ENCODE data around the gene SLC8A3. TPM values are rescaled to one million over a fixed set of nuclear protein-coding genes. Genes with fewer than 3 reads are reported as not detected.

SLC8A3 gene
- total and polyA plus RNA-seq, 2 experiments from 2014 or later, result not detected

DNA sequence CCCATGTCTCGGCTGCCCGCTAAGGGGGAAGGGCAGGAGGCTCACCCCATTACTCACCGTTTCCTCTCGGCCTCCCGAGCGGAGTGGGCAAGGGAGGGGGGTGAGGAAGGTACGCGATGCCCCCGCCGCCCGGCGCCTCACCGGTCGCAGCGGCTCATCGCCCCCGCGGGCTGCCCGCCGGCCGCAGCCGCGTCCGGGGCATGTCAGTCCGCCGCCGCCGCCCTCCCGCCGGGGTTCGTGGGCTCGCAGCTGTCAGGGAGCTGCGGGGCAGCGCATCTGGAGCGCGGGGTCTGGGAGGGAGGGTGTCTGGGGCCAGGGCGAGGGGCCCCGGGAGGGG lies 461 bp downstream of the SLC8A3 start:
- H3K27me3 ChIP-seq (replicated peaks; ENCODE audit: insufficient read depth), result peaks cover 21% of the 10 kb centered on the region; the same call in 1 of the 2 replicates
- DNase-seq, result peak; percentile 27

DNA sequence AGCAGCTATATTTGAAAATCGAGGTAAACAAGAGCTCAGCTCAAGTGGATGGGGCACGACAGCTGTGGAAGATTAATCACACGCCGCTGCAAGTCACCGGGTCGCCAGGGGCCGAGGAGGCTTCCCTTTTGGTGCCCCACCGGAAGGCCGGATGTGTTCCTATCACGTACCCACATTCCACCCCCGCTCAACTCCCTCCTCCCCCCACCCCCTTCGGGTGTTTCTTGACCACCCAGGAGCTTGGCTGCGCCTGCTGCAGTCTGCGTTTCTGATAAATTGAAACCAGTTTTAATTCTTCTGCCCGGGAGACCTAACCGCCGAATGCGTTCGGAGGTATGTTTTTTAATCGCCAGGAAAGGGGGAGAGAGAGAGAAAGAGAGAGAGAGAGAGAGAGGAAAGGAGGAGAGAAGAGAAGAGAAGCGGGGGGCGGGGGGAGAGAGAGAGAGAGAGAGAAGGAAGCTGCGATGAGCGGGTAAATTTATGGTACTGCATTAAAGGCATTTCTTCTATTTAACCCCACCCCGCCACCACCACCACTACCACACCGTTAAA lies 1.8 kb downstream of the SLC8A3 start:
- Histone ChIP-seq H3K27ac (no peak overlapping the region), H3F3A (ENCODE audit: insufficient read depth) (no peaks in the 10 kb centered on the region), H2AFZ (peak overlapping the region; percentile 80), H3K9me2 (ENCODE audit: insufficient read depth) (no peaks in the 10 kb centered on the region), H4K20me1 (ENCODE audit: insufficient read depth) (no peaks in the 10 kb centered on the region), H3K79me2 (ENCODE audit: insufficient read depth) (no peaks in the 10 kb centered on the region), H3K4me3 (peak overlapping the region; percentile 69), H3K9me3 (ENCODE audit: low read depth) (no peaks in the 10 kb centered on the region), H3K4me2 (ENCODE audit: unreplicated experiment) (peak overlapping the region; percentile 69), H3K36me3 (ENCODE audit: low read depth) (no peaks in the 10 kb centered on the region), H3K9ac (no peak overlapping the region), H3K27me3 (replicated peaks; ENCODE audit: insufficient read depth) (peaks cover 26% of the 10 kb centered on the region; the same call in 1 of the 2 replicates), H3K4me1 (ENCODE audit: insufficient read depth) (0 out of 2 replicates have a peak, but pooled peaks cover 3% of the 10 kb centered on the region)
- in situ Hi-C loops (cut with MboI), result no loop called here
- DNase-seq, result no peak
- WGBS, 2 experiments (ENCODE audit: low coverage in 1 of 2, low lambda C conversion rate in 2 of 2, missing lambda C conversion rate in 2 of 2), result 6 to 10% methylated on average over 22 to 26 of the region's 26 CpGs
- no peak for TF ChIP-seq EZH2phosphoT487 (IDR thresholded peaks at IDR 0.05; ENCODE audit: insufficient read depth, low read depth)
- no peak for TF ChIP-seq EZH2 (IDR thresholded peaks at IDR 0.05; ENCODE audit: insufficient read depth, poor library complexity, severe bottlenecking)

More for the DNA sequence above, 461 bp downstream of the SLC8A3 start:
- no peaks in the 10 kb centered on the region for H3K9me2 ChIP-seq (ENCODE audit: insufficient read depth)
- no peaks in the 10 kb centered on the region for H3K36me3 ChIP-seq (ENCODE audit: low read depth)
- H3K79me2 ChIP-seq (ENCODE audit: insufficient read depth), result no peaks in the 10 kb centered on the region
- H2AFZ ChIP-seq, result peak overlapping the region; percentile 80
- TF ChIP-seq EZH2 (IDR thresholded peaks at IDR 0.05; ENCODE audit: insufficient read depth, poor library complexity, severe bottlenecking), result no peak
- TF ChIP-seq EZH2phosphoT487 (IDR thresholded peaks at IDR 0.05; ENCODE audit: insufficient read depth, low read depth), result no peak
- no peaks in the 10 kb centered on the region for H3K9me3 ChIP-seq (ENCODE audit: low read depth)
- H3K9ac ChIP-seq, result no peak overlapping the region
- H3F3A ChIP-seq (ENCODE audit: insufficient read depth), result no peaks in the 10 kb centered on the region
- H3K4me3 ChIP-seq, result peak overlapping the region; percentile 69
- no peak overlapping the region for H3K27ac ChIP-seq
- H3K4me2 ChIP-seq (ENCODE audit: unreplicated experiment), result peak overlapping the region; percentile 69
- H4K20me1 ChIP-seq (ENCODE audit: insufficient read depth), result no peaks in the 10 kb centered on the region
- 1 to 3% methylated on average over 19 to 38 of the region's 38 CpGs for WGBS, 2 experiments (ENCODE audit: low coverage in 1 of 2, low lambda C conversion rate in 2 of 2, missing lambda C conversion rate in 2 of 2)
- H3K4me1 ChIP-seq (ENCODE audit: insufficient read depth), result 0 out of 2 replicates have a peak, but pooled peaks cover 3% of the 10 kb centered on the region
- in situ Hi-C loops (cut with MboI), result no loop called here

DNA sequence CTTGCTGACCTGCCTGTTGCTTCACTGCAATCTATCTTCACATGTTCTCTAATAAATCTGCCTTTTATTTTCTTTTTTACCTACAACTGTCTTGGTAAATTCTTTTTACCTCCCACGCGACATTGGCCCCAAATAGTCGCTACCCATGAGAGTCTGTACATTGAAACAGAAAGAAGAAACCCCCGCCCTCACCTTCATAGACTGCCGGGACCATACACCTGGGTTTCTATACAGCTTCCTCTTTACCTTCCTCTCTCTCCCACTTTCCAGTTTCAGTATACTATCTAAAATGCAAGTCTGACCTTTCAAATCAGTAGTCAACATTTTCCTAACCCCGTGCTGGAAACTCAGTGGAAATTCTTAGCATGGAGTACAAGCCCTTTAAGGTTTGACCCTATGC lies 4.8 kb downstream of the SLC8A3 start:
- 71% methylated on average over 6 of the region's 6 CpGs for WGBS, 2 experiments (ENCODE audit: low coverage in 1 of 2, low lambda C conversion rate in 2 of 2, missing lambda C conversion rate in 2 of 2)
- no peaks in the 10 kb centered on the region for H3K36me3 ChIP-seq (ENCODE audit: low read depth)
- no peaks in the 10 kb centered on the region for H4K20me1 ChIP-seq (ENCODE audit: insufficient read depth)
- H2AFZ ChIP-seq, result no peak overlapping the region
- no peak overlapping the region for H3K9ac ChIP-seq
- TF ChIP-seq EZH2phosphoT487 (IDR thresholded peaks at IDR 0.05; ENCODE audit: insufficient read depth, low read depth) (no peak), EZH2 (IDR thresholded peaks at IDR 0.05; ENCODE audit: insufficient read depth, poor library complexity, severe bottlenecking) (no peak)
- no peak overlapping the region for H3K4me3 ChIP-seq
- H3K4me2 ChIP-seq (ENCODE audit: unreplicated experiment), result no peak overlapping the region
- H3K9me3 ChIP-seq (ENCODE audit: low read depth), result no peaks in the 10 kb centered on the region
- H3K79me2 ChIP-seq (ENCODE audit: insufficient read depth), result no peaks in the 10 kb centered on the region
- DNase-seq, result no peak
- no peaks in the 10 kb centered on the region for H3F3A ChIP-seq (ENCODE audit: insufficient read depth)
- peaks cover 10% of the 10 kb centered on the region; the same call in 1 of the 2 replicates for H3K27me3 ChIP-seq (replicated peaks; ENCODE audit: insufficient read depth)
- in situ Hi-C loops (cut with MboI), result no loop called here
- 0 out of 2 replicates have a peak, but pooled peaks cover 3% of the 10 kb centered on the region for H3K4me1 ChIP-seq (ENCODE audit: insufficient read depth)
- no peak overlapping the region for H3K27ac ChIP-seq
- no peaks in the 10 kb centered on the region for H3K9me2 ChIP-seq (ENCODE audit: insufficient read depth)

DNA sequence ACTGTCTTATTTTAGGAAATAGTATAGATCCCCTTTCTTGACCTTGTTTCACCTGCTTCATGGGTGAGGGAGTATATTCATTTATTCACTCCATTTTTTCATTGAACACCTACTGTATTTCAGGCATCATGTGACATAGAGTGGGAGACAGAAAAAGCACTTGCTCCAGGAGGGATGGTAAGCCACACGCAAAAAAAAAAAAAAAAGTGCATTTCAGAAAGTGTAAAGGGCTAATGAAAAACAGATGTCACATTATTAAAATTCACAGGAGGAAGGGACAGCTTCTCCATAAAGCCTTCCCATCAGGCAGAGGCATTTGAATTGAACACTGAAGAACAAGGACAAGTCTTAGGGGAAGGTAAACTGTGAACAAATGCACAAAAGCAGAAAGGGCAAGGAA lies 7.5 kb downstream of the SLC8A3 start:
- no peak for DNase-seq
- no peak overlapping the region for H3K4me2 ChIP-seq (ENCODE audit: unreplicated experiment)
- H3K9ac ChIP-seq, result no peak overlapping the region
- in situ Hi-C loops (cut with MboI), result no loop called here
- H3K27me3 ChIP-seq (replicated peaks; ENCODE audit: insufficient read depth), result peaks cover 9% of the 10 kb centered on the region; the same call in 1 of the 2 replicates
- no peaks in the 10 kb centered on the region for H3K36me3 ChIP-seq (ENCODE audit: low read depth)
- H3K4me3 ChIP-seq, result no peak overlapping the region
- no peaks in the 10 kb centered on the region for H3K79me2 ChIP-seq (ENCODE audit: insufficient read depth)
- TF ChIP-seq EZH2 (IDR thresholded peaks at IDR 0.05; ENCODE audit: insufficient read depth, poor library complexity, severe bottlenecking), result no peak
- no peak for TF ChIP-seq EZH2phosphoT487 (IDR thresholded peaks at IDR 0.05; ENCODE audit: insufficient read depth, low read depth)
- H3F3A ChIP-seq (ENCODE audit: insufficient read depth), result no peaks in the 10 kb centered on the region
- WGBS, 2 experiments (ENCODE audit: low coverage in 1 of 2, low lambda C conversion rate in 2 of 2, missing lambda C conversion rate in 2 of 2), result 15 to 18% methylated on average over 1 of the region's 1 CpG
- H3K4me1 ChIP-seq (ENCODE audit: insufficient read depth), result no peaks in the 10 kb centered on the region
- H3K9me3 ChIP-seq (ENCODE audit: low read depth), result no peaks in the 10 kb centered on the region
- H3K27ac ChIP-seq, result no peak overlapping the region
- no peak overlapping the region for H2AFZ ChIP-seq
- H4K20me1 ChIP-seq (ENCODE audit: insufficient read depth), result no peaks in the 10 kb centered on the region
- H3K9me2 ChIP-seq (ENCODE audit: insufficient read depth), result no peaks in the 10 kb centered on the region
